Muscle of back (tissue), 11 donors: ENCODE results near the gene PER2. TPM values are rescaled to one million over a fixed set of nuclear protein-coding genes. Genes with fewer than 3 reads are reported as not detected.

ENCODE experiments used
- DNase-seq, 3 donors: peaks; one replicate each; pipeline versions ENCODE4 v3.0.0 to v3.0.0-alpha.2; 2013
- polyA plus RNA-seq, 10 donors: library from polyadenylated mRNA; unstranded; fragments of 120-200 nt; gene quantifications; one replicate each; pipeline ENCODE4 v1.2.1, GENCODE V29; 2013; ENCODE audit not compliant: insufficient read length in 10 of 10

Gene PER2
- polyA plus RNA-seq, 10 donors = 3.0 to 6.2 (median 4.5) TPM

DNA sequence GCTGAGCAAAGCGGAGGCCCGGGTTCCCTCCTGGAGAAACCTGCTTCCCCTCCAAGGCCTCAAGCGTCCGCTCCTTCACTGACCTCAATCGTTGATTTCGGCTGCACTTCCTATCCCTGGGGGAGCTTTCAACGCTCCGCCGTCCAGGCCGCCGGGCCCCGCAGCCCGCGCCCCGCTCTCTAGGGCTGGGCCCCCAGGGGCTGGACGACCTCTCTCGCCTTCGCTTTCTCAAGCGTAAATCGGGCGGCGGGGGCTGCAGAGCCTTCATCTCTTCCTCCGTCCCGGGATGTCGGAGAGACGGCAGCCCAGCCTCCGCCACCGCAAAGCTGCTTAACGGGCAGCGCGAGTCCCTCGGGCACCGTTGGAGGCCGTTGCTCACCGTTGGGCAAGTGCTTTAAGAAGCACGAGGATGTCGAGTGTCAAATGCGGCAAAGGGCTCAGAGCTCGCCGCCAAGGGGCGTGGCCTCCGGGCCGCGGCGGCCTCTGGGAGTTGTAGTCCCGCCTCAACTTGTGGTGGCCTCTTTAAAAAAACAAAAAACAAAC lies 57.1 kb downstream of the PER2 start:
- peak; percentile 50 to 74 (median 62) for DNase-seq

DNA sequence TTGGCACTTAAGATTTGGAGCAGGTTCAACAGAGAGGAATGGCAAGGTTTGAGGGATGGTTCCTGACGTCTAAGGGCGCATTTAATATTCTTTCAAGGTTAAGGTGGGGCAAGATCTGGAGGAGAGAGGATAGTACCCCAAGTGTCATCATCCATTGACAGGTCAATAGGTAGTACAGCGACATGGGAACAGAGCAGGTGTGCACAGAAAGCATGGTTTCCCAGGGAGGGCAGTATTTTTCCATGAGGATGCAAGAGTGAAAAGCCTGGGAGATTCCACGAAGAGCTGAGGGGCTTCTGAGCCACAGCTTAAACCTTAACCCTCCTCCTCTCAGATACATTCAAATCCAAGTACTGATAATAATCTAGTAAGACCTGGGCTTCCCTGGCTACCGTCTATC lies 57.7 kb downstream of the PER2 start:
- DNase-seq = no peak

DNA sequence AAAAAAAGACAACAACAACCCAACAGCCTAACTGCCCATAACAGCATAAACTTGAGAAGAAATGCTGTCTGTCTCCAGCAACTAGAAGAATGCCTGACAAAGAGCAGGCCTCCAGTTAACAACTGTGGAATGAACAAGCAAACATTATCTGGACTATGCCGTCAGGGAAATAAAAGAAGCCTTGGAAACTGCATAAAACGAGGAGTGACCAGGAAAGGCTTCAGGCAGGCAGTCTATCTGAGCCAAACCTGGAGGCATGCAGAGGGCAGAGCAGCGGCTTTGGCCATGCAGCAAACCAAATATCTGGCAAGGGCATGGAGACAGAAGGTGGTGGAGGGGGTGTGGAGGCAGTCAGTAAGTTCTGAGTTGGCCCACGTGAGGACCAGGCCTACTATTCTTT lies 59.7 kb downstream of the PER2 start:
- DNase-seq = no peak

DNA sequence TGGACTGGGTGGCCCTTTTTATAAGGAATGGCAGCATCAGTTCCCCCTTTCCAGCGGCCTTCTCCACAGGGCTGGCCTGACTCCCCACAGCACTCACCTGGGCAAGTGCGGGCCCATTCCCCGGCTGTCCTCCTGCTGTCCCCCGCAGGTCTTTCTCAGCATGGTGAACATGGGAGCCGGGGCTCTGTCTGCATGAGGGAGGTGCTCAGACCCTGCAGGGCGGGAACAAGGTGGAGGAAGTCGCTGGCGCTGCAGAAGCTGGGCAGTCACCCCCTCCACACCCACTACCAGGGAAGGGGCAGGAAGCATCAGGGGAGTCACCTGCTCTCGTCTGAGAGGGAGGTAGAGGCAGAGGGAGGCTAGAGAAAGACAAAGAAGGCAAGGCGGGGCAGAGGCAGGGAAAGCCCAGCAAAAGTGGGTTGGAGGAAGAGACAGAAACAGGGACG lies 60.8 kb downstream of the PER2 start:
- DNase-seq = no peak

DNA sequence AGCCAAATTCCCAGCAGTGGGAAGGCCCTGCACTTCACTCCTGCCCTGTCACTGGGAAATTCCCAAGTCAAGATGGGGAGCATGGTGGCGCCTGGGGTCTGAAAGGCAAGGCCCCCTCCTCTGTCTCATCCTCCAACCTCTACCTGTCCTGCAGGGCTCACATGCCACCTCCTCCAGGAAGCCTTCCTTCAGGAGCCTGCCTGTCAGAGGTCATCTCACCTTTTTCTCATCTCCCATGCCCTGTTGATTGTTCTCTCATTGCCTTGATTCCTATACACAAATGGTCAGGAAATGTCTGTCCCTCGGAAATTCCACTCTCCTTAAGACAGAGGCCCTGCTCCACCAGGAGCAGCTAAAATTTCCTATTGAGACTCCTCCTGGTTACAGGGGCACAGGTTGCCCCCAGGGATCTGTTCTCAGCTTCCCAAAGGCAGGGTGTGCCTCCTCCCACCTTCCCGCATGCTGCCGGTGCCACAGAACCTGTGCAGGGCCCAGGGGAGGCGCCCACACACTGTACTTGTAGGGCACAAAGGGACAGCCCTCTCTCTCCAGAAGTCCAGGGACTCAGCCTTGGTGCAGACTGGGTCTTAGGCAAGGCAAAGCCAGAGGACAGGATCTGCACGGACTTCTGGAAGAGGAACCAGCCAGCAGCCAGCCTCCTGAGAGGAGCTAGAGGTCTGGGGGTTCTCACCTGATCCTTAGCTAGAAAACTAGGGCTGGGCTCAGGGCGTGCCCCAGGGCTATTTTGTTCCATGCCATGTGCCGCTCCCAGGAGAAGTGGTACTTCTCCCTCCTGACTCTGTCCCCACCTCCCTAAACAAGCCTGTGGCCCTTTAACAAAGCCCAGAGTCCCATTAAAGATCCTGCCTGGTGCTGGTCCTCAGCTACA lies 61.5 kb downstream of the PER2 start:
- DNase-seq = no peak

DNA sequence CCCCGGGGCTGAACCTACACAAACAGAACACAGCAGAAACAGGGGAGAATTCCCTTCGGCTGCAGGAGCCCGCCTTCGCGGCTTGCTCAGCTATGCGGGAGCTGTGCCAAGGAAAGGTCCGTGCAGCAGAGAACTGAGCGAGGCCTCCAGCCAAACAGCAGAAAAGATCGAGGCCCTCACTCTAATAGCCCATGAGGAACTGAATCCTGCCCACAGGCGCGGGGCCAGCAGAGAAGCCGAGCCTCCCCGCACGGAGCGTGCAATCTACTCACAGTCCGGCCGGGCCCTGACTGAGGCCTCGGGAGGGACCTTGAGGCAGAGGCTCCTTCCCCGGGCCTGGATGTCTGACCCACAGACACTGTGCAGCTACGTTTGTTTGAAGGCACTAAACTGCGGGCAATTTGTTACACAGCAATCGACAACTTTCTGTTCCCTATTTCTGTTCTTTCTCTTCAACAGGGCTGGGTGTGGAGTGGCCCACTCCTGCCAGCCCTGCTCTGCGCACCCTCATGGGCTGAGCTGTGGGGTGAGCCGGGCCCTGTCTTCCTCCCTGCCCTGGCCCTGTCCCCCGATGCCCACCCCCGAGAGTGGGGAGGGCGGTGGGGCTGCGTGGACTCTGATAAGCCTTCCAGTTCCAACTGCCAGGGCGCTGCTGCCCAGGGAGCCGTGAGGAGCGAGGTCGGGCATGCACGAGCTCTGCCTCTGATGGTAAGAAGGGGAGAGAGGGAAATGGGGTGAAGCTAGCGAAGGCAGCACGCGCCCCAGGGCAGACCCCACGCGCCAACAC lies 62.3 kb downstream of the PER2 start:
- peak in 1 of 3 donors; percentile 69 for DNase-seq

DNA sequence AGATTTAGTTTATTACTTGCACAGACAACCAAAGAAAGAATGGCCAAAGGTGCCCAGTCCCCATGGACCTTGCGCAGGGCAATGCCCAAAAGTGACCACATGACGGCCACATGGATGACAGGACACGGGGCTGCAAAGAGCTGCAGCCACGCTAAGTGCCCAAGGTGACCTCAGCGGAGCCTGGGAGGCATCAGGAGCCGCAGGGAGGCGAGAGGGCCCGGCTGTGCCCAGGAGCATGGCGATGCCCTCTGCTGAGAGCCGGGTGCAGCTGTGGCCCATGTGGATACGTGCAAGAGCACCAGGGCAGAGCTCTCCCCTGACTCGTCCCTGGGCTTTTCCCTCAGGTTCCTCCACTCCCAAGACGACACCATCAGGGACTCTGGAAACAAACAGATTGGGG lies 63.3 kb downstream of the PER2 start:
- no peak for DNase-seq

DNA sequence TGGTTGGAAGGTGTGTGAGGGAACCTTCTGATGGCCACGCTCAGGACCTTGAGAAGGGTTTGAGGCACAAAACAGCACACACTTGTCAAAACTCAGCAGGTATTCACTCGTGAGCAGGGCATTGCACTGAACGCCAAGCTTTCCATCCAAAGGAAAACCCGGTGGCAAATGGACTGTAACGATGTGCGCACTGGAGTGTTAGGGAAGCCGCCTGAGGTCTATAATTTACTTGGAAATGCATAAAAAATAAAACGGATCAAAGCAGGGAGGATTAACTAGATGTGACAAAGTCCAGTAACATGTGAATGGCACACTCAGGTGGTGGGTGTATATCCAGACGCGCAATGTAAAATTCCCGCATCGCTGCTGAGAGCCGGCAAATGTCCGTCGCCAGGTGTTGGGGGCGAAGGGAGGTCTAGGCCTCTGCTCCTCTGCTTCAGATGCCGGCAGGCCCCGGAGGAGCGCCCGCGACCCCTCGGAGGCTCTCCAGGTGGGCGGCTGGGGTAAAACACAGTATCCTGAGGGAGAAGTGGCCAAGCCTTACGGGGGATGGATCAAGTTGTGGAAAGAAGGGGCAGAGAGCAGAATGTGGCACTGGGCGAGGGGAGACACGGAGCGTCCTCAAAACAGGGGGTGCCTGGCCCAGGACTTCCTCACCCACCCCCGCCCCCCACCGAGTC lies 63.9 kb downstream of the PER2 start:
- DNase-seq = no peak

DNA sequence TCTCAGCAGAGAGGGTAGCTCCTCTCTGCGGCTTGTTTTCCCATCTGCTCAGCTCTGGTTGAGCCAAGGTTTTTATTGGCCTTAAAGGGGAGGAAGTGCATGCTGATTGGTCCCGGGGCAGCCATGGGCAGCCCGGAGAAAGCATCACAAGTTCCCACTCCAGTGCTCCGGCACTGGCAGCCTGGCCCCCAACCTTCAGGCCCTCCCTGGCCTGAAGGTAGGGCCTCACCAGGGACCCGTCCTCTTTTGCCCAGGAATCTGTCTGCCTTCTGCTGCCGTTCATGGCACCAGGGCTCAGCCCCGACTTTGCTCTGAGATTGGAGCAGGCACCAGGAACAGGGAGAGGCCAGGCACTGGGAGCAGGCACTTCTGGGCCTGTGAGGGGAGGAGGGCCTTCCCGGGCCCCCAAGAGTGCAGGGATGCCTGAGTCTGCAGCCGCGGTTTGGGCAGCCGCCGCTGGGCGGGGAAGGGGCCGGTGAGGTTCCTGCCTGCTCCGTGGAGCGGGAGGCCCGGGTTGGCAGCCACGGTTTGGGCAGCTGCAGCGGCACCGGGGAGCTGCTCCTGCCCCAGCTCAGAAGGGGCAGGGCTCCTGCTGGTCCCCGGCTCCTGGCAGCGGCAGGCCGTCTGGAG lies 67.4 kb downstream of the PER2 start:
- no peak for DNase-seq

DNA sequence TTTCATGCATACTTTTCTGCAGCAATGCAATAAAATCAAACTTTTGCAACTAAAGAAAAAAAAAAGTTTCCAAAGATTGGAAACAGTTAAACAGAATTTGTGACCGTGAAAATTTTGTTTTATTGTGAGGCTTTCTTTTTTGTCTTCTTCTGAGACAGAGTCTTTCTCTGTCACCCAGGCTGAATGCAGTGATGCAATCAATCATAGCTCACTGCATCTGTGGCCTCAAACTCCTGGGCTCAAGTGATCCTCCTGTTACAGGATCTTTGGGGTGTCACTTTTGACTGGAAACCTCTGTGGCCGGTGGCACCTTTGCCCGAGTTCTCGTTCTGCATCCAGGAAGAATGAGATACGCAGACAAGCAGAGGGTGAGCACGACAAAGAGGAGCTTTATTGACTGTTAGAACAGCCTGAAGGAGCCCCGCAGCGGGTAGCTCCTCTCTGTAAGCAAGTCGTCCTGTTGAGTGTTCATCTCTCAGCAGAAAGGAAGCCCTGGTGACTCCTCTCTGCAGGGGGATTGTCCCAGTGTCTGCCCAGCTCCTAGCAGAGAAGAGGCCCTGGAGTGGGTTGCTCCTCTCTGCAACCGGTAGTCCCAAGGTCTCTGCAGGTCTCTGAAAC lies 68.0 kb downstream of the PER2 start:
- no peak for DNase-seq

DNA sequence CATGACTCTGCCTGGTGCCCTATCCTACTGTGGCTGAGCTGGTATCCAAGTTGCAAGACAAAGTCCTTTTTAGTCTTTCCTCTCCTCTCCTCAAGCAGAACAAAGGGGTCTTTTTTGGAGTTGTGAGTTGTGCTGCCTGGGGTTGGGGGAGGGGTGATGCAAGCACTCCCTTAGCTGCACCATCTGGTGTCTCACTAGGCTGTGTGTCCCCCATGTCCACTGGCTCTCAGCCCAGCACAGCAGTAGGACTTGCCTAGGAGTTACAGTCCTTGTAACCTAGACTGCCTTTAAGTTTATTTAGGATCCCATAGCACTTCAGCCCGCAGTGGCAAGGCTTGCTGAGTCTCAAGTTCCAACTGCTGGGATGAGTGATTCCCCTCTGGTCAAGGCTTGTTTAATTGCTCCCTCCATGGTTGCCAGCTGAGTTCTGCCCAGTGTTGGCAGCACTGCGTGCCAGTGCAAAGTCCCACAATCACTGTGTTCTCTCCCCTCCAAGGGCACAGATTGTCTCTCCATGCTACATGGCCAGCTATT lies 71.7 kb downstream of the PER2 start:
- peak in 2 of 3 donors; percentile 38 to 44 for DNase-seq

DNA sequence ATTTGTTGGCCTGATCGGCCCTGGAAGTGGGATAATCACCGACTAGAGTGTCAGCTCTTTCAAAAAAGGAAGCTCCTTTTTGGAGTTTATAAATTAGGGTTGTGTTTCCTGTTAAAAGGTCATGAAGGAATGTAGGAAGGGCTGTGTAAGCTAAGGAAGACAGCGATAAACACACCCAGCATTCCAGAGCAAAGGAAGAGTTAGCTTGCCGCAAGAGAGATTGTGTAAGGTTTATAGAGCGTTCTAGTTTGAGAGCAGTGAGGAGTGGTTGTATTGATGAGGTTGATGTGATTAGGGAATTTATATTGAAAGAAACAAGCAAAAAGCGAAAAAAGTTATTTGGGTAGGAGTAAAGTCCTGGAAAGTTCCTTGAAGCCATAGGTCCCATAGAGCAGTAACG lies 81.4 kb downstream of the PER2 start:
- DNase-seq = no peak

DNA sequence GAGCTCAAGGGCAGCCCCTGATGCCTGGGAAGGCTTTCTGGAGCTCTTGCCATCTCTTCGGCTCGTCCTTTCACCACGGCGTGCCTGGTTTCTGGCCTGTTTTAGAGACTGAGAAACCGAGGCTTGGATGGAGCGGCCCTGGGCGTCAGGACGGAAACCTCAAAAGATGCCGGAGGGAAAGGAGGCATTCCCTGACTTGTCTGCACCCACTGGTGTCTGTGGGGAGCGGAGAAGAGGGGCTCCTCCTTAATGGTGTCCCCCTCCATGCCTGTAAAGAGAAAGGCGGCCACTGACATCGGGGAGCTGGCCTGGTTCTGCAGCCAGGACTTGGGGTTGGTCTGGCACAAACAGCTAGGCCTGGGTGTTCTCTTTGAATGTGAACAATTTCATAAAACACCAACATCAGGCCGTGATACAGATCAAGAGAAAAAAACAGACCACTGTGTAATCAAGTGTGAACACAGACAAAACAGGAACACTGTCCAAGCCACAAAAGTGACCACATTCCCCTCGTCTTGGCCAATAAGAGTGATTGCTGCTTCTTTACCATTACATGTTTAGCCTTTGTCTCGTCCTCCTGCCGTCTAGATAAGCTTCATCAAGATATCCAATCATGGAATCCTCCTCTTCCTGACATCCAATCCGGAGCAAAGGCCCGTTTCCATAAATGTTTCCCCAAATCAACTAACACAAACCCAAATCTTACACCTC lies 84.3 kb downstream of the PER2 start:
- no peak for DNase-seq

DNA sequence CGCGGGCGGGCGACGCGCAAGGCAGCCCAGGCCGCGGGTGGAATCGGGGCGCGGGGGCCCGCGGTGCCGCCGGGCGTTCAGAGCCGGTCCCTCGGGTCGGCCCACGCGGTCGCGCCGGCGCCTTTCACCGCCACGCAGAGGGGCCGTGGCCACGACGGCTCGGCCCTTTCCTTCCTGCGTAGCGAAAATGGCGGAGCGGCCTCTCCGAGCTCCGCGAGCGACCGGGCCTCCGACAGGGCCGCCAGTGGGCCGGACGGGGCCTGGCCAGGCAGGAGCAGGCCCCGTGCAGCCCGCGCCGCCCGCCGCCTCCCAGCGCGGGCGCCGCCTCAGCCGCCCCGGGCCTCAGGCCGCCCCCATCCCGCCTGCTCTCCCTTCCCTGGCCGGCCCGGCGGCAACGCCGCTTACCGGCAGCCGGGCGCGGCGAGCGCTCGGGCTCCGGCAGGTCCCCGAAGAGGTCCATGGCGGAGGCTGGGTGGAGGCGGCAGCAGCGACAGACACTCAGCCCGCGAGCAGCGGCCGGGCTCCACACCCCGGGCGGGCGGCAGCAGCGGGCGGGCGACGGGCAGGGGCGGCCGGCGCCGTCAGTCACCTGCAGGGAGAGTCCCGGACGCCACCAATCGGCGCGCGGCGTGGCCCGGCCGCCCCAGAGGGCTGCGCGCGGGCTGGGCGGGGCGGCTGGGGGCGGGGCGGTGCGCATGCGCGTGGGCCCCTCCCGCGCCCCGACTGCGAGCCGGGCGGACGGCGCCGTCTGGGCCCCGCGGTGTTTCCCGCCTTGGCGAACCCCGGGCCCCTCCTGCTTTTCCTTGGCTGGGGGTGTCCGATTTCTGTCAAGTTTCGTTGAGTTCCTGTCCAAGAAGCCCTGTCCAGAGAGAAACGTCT lies 85.1 kb downstream of the PER2 start, which contains the start of gene ILKAP:
Gene ILKAP (minus strand): TSS at position 602 of the 879 bp plus-strand sequence. CDS start 142 bp downstream, at position 460.
- peak; percentile 86 to 93 (median 88) for DNase-seq

DNA sequence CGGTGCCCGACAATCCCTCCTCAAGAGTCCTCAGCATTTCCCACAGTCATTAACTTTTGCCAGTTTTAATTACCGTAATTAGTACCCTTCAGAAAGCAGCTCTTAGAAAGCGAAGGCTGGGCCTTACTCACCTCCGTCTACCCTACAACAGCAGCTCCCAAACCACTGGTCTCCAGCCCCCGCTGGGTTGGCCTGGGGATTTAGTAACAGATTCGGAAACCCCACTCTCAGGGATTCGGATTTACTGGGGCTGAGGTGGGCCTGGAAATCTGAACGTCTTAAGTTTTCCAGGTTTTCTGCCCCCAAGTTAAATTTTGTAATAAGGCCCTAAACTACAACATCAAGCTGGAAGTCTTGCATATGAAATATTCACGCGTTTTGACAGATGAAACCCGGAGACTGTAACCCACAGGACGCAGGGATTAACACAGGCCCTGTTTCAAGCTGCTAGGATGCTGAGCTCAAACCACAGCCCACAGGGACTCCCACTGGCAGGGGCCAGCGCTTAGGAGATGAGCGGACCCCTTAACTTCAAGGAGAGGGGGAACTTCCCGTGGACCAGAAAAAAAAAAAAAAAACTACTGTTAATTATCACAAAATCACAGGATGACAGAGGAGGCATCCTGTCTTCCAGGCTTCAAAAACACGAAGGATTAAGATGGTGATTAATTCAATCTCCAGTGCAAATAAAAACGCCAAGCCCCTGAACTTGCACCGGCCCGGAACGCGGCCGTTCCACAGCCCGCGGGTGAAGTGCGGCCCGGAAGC lies 85.9 kb downstream of the PER2 start:
- DNase-seq = peak in 2 of 3 donors; percentile 15 to 43
